T-helper 2 cell treated with Interferon-gamma antibody and Interleukin-4, amounts not matched to agents 100 ng/mL and 5 ng/mL, for 36 hours (primary cell): ENCODE measurements around the gene FBXO31. TPM values are rescaled to one million over a fixed set of nuclear protein-coding genes. Genes with fewer than 3 reads are reported as not detected.

Source experiments
- intact Hi-C: fragments of 100-400 bp; cut with micrococcal nuclease; formaldehyde crosslinking; loops from one replicate; pipeline ENCODE4 v1.15.1; 2023
- total RNA-seq: library from RNA; stranded (reverse); gene quantifications from 2 replicates; pipeline ENCODE4 v1.2.3, GENCODE V29; 2022

FBXO31 gene
- total RNA-seq, 1 donor from 2014 or later = 26.7 TPM

GRCh38 chr16:87411375-87412271 is 28.0 kb upstream of the FBXO31 start:
- intact Hi-C loops = no loop called here

- intact Hi-C loops = no loop called here
Measured at GRCh38 chr16:87410968-87411367, 27.4 kb upstream of the FBXO31 start.

- intact Hi-C loops = no loop called here
Measured at GRCh38 chr16:87410530-87410929, 27.0 kb upstream of the FBXO31 start.

GRCh38 chr16:87409781-87410180 is 26.2 kb upstream of the FBXO31 start:
- intact Hi-C loops = no loop called here

- intact Hi-C loops = no loop called here
Measured at GRCh38 chr16:87409153-87409552, 25.6 kb upstream of the FBXO31 start.

GRCh38 chr16:87407511-87408112 is 24.0 kb upstream of the FBXO31 start:
- intact Hi-C loops = no loop called here

- intact Hi-C loops = no loop called here
Measured at GRCh38 chr16:87406495-87407088, 23.0 kb upstream of the FBXO31 start.

- intact Hi-C loops = no loop called here
Measured at GRCh38 chr16:87404764-87405625, 21.4 kb upstream of the FBXO31 start.

GRCh38 chr16:87395181-87395842 is 11.7 kb upstream of the FBXO31 start:
- intact Hi-C loops = loop anchor here (10.0 kb wide), 1 partner anchor 239 kb away; no protein-coding TSS in a partner anchor

- intact Hi-C loops = loop anchor here (2.0 to 10.0 kb wide), 5 partner anchors 77 to 557 kb away; partner anchors contain the start of genes BANP, C16orf95, KLHDC4 and ZCCHC14
Measured at GRCh38 chr16:87393680-87394055, 10.1 kb upstream of the FBXO31 start.

- intact Hi-C loops = loop anchor here (1.0 to 10.0 kb wide), 6 partner anchors 9 to 558 kb away; partner anchors contain the start of genes BANP, C16orf95, KLHDC4 and ZCCHC14
Measured at GRCh38 chr16:87392821-87393679, 9.5 kb upstream of the FBXO31 start.

- intact Hi-C loops = loop anchor here (1.0 to 10.0 kb wide), 6 partner anchors 8 to 559 kb away; partner anchors contain the start of genes BANP, C16orf95, KLHDC4 and ZCCHC14
Measured at GRCh38 chr16:87391950-87392820, 8.6 kb upstream of the FBXO31 start, which contains the start of gene MAP1LC3B. Gene MAP1LC3B (plus strand): TSS chr16:87392336. CDS start chr16:87392428, 92 bp downstream.

- intact Hi-C loops = loop anchor here (5.0 to 10.0 kb wide), 2 partner anchors 243 to 376 kb away; partner anchors contain the start of gene KLHDC4
Measured at GRCh38 chr16:87391324-87391949, 7.9 kb upstream of the FBXO31 start.

GRCh38 chr16:87390641-87391323 is 7.2 kb upstream of the FBXO31 start:
- intact Hi-C loops = loop anchor here (5.0 to 10.0 kb wide), 2 partner anchors 244 to 377 kb away; partner anchors contain the start of gene KLHDC4

- intact Hi-C loops = loop anchor here (5.0 to 10.0 kb wide), 4 partner anchors 245 to 835 kb away; partner anchors contain the start of genes KLHDC4 and MTHFSD
Measured at GRCh38 chr16:87389914-87390313, 6.3 kb upstream of the FBXO31 start.

GRCh38 chr16:87389245-87389644 is 5.7 kb upstream of the FBXO31 start:
- intact Hi-C loops = loop anchor here (10.0 kb wide), 2 partner anchors 486 to 834 kb away; partner anchors contain the start of gene MTHFSD

GRCh38 chr16:87388818-87389134 is 5.2 kb upstream of the FBXO31 start:
- intact Hi-C loops = loop anchor here (10.0 kb wide), 2 partner anchors 486 to 834 kb away; partner anchors contain the start of gene MTHFSD
